HUES48 (cell line): ENCODE results near the gene CIP2A.

Experiments used
- H3K27ac ChIP-seq: one replicate; pipeline ENCODE4 v1.7.0; 2013; ENCODE audit warnings: low read depth, low read length, inconsistent platforms
- H3K27me3 ChIP-seq: 2 replicates; pipeline ENCODE4 v1.6.1; 2013; ENCODE audit warnings: mild to moderate bottlenecking, low read length; ENCODE audit not compliant: control insufficient read depth, insufficient read depth
- H3K36me3 ChIP-seq: 2 replicates; pipeline ENCODE4 v1.6.1; 2013; ENCODE audit warnings: low read length; ENCODE audit not compliant: control insufficient read depth, insufficient read depth
- H3K4me1 ChIP-seq: 2 replicates; pipeline ENCODE4 v1.6.1; 2013; ENCODE audit warnings: mild to moderate bottlenecking, low read length; ENCODE audit not compliant: control insufficient read depth, insufficient read depth
- H3K4me3 ChIP-seq: 2 replicates; pipeline ENCODE4 v1.5.1; 2013; ENCODE audit warnings: mild to moderate bottlenecking, low read depth, low read length
- H3K9ac ChIP-seq: 2 replicates; pipeline ENCODE4 v1.6.1; 2013; ENCODE audit warnings: mild to moderate bottlenecking, low read depth, low read length, moderate library complexity
- H3K9me3 ChIP-seq: 2 replicates; pipeline ENCODE4 v1.6.1; 2013; ENCODE audit warnings: low read length; ENCODE audit not compliant: control insufficient read depth, insufficient read depth

Gene CIP2A

DNA sequence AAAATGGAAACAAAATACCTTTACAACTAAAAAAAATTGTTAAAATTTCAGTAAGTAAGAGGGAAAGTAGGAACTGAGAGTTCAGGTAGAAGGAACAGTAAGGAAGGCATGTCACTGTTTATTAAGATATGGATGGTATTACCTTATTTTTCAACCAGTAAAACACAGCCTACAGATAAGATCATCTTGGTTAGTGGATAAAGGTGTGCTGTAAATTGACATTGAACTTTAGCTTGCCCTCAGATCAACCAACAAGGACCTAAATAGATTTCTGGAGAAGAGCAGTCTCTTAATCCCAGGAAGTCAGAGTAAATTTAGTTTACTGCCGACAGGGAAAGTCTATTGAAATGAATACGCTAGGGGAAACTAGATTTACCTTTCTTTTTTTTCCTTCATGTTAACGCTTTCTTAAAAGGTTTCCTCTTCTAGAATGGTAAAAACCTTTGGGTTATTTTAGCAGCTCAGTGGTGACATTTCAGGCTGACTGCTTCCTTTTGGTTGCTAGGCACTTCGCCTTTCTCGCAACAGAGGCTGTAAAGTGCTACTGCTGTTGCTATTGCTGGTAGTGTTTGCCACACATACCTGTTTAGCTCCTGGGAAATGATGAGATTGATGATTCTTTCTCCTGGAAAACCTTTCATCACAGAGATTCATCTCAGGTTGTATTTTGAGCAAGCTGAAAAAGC lies 13.2 kb upstream of the CIP2A start:
- Histone ChIP-seq H3K4me3 (no peak overlapping the region), H3K9ac (no peak overlapping the region), H3K36me3 (peaks cover 4% of the 10 kb centered on the region; the same call in 1 of the 2 replicates), H3K27ac (peak overlapping the region; percentile 77), H3K27me3 (no peaks in the 10 kb centered on the region), H3K9me3 (no peaks in the 10 kb centered on the region), H3K4me1 (peaks cover 18% of the 10 kb centered on the region)

DNA sequence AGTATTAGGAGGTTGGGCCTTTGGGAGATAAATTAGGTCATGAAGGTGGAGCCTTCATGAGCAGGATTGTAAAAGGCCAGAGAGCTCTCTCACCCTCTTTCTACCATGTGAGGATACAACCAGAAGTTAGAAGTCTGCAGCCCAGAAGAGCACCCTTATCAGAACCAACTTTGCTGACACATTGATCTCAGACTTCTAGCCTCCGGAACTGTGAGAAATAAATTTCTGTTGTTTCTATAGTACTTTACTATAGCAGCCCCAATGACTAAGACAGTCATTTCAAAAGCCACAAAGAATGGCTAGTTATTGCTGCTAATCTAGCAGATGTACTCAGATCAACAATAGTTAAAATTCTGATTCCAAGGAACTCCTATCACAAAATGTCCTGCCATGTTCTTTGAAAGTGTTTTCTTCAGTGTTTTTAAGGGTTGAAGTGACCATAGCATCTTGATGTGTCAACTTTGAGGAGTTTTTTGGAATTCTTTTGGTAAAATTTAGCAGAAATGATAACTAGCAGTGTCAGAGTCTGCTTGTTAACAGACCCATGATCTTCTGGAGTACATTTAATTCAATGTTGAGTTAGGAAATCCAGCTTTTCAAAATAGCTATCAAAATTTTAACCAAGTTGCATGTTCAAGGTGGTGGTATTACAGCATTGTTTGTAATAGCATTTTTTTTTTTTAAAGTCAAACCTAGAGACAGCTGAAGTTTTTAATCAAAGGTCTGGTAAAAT lies 10.6 kb upstream of the CIP2A start:
- H3K27ac ChIP-seq: no peak overlapping the region
- no peaks in the 10 kb centered on the region for H3K9me3 ChIP-seq
- no peak overlapping the region for H3K9ac ChIP-seq

DNA sequence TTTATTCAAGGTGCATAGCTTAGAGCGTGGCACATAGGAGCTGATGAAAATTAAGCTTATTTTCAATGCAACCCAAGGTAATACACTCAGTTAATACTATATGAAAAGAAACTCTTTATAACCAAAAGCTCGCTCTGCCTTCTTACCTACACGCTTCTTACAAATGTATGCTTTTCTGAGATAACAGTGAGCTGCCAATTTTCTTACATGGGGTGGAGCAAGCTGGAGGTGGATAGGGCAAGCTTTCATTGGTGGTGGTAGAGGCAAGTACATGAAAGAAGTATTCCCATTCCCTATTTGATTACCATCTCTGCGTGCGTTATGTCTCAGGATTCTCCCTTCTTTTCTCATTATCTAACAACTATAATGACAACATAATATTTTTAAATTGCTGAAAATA lies 9.1 kb upstream of the CIP2A start:
- no peak overlapping the region for H3K27ac ChIP-seq
- H3K4me1 ChIP-seq: peaks cover 12% of the 10 kb centered on the region
- no peaks in the 10 kb centered on the region for H3K9me3 ChIP-seq
- H3K9ac ChIP-seq: no peak overlapping the region
- H3K4me3 ChIP-seq: no peak overlapping the region
- H3K27me3 ChIP-seq: no peaks in the 10 kb centered on the region
- H3K36me3 ChIP-seq: no peaks in the 10 kb centered on the region

More for the DNA sequence above, 10.6 kb upstream of the CIP2A start:
- Histone ChIP-seq H3K4me1 (peaks cover 18% of the 10 kb centered on the region), H3K27me3 (no peaks in the 10 kb centered on the region), H3K4me3 (no peak overlapping the region), H3K36me3 (no peaks in the 10 kb centered on the region)

DNA sequence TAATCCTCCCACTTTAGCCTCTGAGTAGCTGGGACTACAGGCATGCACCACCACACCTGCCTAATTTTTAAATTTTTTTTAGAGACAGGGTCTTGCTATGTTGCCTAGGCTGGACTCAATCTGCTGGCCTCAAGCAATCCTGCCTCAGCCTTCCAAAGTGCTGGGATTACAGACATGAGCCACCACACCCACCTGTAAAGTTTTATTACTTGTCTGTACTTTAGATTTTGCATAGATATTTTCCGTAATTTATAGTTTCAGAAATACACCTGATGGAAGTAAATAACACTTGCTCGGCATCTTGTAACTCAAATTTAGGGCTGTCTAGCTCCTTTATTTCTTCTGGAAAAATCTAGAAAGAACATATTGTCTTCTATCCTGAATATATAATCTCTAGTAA lies 6.1 kb upstream of the CIP2A start:
- Histone ChIP-seq H3K36me3 (no peaks in the 10 kb centered on the region), H3K9me3 (no peaks in the 10 kb centered on the region), H3K4me3 (no peak overlapping the region), H3K27ac (no peak overlapping the region), H3K4me1 (peaks cover 5% of the 10 kb centered on the region), H3K9ac (no peak overlapping the region), H3K27me3 (no peaks in the 10 kb centered on the region)

DNA sequence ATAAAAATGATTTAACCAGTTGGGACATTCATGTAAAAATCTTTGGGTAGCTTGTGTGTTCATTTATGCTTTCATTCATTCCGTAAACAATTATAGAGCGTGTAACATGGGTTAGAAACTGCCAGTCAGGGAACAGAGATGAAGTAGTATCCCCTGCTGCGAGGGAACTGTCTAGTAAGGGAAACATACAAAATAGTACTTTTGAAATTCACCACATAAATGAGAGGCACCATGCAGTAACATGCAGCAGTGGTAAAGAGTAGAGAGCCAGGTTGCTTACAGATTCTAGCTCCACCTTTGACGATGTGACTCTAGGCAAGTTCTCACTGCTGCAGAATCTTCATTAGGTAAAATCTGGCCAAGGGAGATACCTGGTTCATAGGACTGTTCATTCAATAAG lies 1.2 kb upstream of the CIP2A start:
- H3K9me3 ChIP-seq: no peaks in the 10 kb centered on the region
- peak overlapping the region; percentile 100 for H3K27ac ChIP-seq
- peak overlapping the region; percentile 99 for H3K4me3 ChIP-seq
- peak overlapping the region; percentile 98 for H3K9ac ChIP-seq
- H3K36me3 ChIP-seq: peaks cover 6% of the 10 kb centered on the region; the same call in 1 of the 2 replicates
- no peaks in the 10 kb centered on the region for H3K27me3 ChIP-seq
- H3K4me1 ChIP-seq: peaks cover 22% of the 10 kb centered on the region

DNA sequence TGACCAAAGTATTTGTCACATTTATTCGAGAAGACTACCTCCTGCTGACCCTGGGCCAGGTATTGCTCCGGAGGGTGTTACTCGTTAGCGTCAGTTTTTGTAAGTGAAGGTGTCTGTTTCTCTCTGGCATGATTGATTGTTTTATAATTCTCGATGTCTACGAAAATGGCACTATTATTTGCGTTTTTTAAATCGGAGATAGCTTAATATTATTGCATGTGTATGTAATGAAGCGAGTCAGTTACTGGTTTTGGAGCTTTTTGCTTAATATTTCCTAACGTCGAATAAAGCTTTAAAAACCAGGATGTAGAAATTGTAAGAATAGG lies 723 bp upstream of the CIP2A start:
- H3K27ac ChIP-seq: peak overlapping the region; percentile 100
- H3K36me3 ChIP-seq: peaks cover 8% of the 10 kb centered on the region
- H3K9ac ChIP-seq: peak overlapping the region; percentile 98
- peaks cover 23% of the 10 kb centered on the region for H3K4me1 ChIP-seq
- no peaks in the 10 kb centered on the region for H3K9me3 ChIP-seq
- peak overlapping the region; percentile 99 for H3K4me3 ChIP-seq
- no peaks in the 10 kb centered on the region for H3K27me3 ChIP-seq

DNA sequence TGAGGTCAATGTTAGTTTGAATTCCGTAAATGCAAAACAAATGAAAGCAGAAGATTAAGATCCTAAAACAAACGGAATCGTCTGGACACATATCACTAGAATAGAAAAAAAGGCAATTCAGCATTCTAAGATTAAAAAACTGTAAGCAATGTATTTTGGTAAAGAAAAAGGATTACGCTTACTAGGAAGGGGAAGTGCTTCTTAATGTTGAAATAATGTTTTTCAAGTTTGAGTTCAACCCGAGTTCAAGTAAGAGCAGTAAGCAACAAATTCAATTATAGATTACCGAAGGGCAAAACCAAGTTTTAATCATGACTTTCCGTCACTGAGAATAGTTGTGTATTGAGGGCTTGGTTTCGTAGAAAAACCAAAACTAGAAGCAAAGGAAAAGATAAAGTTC lies 637 bp downstream of the CIP2A start:
- peak overlapping the region; percentile 99 for H3K4me3 ChIP-seq
- peak overlapping the region; percentile 100 for H3K27ac ChIP-seq
- H3K4me1 ChIP-seq: peaks cover 23% of the 10 kb centered on the region
- H3K9ac ChIP-seq: peak overlapping the region; percentile 98
- no peaks in the 10 kb centered on the region for H3K9me3 ChIP-seq
- H3K27me3 ChIP-seq: no peaks in the 10 kb centered on the region
- H3K36me3 ChIP-seq: peaks cover 22% of the 10 kb centered on the region

DNA sequence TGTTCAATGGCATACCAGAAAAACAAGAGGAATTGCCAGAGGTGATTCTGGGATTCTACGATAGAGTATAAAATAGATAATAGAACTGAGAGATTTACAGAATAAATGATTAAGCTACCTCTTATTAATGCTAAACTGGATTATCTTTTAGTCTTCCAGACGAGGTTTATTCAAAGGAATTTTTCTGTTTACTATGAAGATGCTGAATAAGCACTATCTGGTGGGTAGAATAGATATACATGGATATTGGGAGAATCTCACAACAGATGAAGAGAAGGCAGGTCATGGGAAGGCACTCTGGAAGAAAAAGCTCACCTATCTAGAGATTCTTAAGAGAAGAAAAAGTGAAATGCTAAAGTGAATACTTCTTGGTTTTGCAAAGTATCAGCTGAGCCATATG lies 11.2 kb downstream of the CIP2A start:
- peaks cover 39% of the 10 kb centered on the region for H3K4me1 ChIP-seq
- no peak overlapping the region for H3K27ac ChIP-seq
- peaks cover 7% of the 10 kb centered on the region; the same call in 1 of the 2 replicates for H3K9me3 ChIP-seq
- no peak overlapping the region for H3K9ac ChIP-seq
- H3K4me3 ChIP-seq: no peak overlapping the region
- H3K27me3 ChIP-seq: no peaks in the 10 kb centered on the region
- H3K36me3 ChIP-seq: peaks cover 95% of the 10 kb centered on the region

DNA sequence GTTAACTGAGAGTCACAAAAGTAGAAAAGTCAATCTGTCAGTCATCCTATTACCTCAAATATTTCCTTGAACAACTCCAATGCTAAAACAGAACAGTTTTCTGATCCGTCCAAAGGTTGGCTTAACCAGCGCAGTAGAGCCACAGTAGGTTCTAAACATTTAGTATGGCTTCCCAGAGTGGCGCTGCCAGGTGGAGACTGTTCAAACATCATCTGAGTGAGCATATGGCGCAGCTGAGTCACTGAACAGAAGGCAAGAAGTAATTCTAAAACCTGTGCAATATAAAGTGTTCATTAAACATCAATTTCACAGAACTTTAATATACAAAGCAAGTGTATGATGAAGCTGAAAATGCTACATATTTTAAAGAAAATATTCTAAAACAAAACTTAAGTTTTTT lies 19.9 kb downstream of the CIP2A start:
- no peak overlapping the region for H3K9ac ChIP-seq
- H3K27me3 ChIP-seq: no peaks in the 10 kb centered on the region
- no peaks in the 10 kb centered on the region for H3K4me1 ChIP-seq
- peaks cover 91% of the 10 kb centered on the region for H3K36me3 ChIP-seq
- no peak overlapping the region for H3K27ac ChIP-seq
- H3K9me3 ChIP-seq: no peaks in the 10 kb centered on the region
- H3K4me3 ChIP-seq: no peak overlapping the region

DNA sequence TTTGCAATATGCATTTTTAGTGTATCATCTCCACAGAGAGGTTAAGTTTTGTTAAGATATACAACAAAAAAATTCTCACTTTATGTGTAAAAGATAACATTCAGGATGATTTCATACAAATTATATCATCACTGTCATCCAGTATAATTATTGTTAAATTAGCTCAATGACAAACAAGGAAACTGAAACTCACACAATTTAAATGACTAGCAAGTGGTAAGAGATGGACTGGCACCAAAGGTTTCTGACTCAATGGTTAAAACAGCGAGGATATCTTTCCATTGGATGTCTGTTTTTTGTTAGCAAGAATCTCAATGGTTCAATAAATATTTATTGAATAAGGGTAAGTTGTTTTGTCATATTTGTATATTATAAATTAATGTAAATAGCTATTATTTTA lies 22.6 kb downstream of the CIP2A start:
- Histone ChIP-seq H3K4me1 (no peaks in the 10 kb centered on the region), H3K27ac (no peak overlapping the region), H3K9ac (no peak overlapping the region), H3K36me3 (peaks cover 93% of the 10 kb centered on the region), H3K9me3 (no peaks in the 10 kb centered on the region), H3K27me3 (no peaks in the 10 kb centered on the region), H3K4me3 (no peak overlapping the region)

DNA sequence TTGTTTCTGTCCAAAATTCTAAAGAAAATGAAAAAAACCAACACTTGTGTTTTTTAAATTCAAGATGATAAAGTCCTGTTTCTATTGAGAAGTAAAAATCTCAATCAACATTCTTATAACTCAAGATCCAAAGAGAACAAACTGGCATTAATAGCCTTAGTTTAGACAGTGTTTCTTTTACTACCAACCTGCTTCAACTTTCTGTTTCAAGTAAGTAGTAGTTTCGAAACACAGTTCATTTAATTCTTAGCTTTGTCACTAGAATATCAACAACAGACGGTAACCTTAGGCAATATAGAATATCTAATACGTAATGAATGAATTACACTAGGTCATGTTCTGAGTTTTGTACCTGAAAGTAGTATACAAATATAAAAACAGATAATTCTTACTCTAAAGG lies 23.7 kb downstream of the CIP2A start:
- H3K9me3 ChIP-seq: no peaks in the 10 kb centered on the region

More for the DNA sequence above, 23.7 kb downstream of the CIP2A start:
- peaks cover 93% of the 10 kb centered on the region for H3K36me3 ChIP-seq
- H3K27me3 ChIP-seq: no peaks in the 10 kb centered on the region
- H3K27ac ChIP-seq: no peak overlapping the region
- H3K4me3 ChIP-seq: no peak overlapping the region
- no peak overlapping the region for H3K9ac ChIP-seq
- H3K4me1 ChIP-seq: no peaks in the 10 kb centered on the region
